UCSD-AML1 (cell line): ENCODE data around the gene ABHD14A.

ENCODE experiments used
- DNase-seq: peaks from one replicate; lab custom pipeline; 2025; ENCODE audit not compliant: unreplicated experiment; lab: John Stamatoyannopoulos, UW

ABHD14A gene

GRCh38 chr3:52015438-52016228, 40.8 kb downstream of the ABHD14A start:
- DNase-seq: no peak

GRCh38 chr3:52017586-52017985, 42.7 kb downstream of the ABHD14A start:
- no peak for DNase-seq

- DNase-seq: no peak
Measured at GRCh38 chr3:52018319-52019000, 43.6 kb downstream of the ABHD14A start.

- no peak for DNase-seq
Measured at GRCh38 chr3:52019352-52020080, 44.7 kb downstream of the ABHD14A start.

DNA sequence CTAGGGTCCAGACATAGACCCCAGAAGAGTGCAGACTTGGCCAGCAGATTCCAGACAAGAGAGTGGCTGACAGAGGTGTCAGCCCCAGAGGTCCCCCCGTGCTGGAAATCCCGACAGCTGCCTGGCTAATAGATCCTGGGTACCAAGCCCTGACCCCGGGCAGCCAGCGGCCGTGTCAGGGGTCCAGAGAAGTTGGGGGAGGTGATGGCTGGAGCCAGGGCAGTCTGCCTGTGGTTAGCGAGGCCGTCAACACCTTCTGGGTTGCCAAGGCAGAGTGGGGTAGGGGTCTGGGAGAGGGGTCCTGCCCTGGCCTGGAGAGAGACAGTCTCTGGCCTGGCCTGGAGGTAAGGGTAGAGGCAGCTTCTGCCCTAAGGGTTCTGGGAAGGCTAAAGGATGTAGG, 45.9 kb downstream of the ABHD14A start:
- DNase-seq: no peak

- no peak for DNase-seq
Measured at GRCh38 chr3:52021489-52022268, 46.8 kb downstream of the ABHD14A start.

DNA sequence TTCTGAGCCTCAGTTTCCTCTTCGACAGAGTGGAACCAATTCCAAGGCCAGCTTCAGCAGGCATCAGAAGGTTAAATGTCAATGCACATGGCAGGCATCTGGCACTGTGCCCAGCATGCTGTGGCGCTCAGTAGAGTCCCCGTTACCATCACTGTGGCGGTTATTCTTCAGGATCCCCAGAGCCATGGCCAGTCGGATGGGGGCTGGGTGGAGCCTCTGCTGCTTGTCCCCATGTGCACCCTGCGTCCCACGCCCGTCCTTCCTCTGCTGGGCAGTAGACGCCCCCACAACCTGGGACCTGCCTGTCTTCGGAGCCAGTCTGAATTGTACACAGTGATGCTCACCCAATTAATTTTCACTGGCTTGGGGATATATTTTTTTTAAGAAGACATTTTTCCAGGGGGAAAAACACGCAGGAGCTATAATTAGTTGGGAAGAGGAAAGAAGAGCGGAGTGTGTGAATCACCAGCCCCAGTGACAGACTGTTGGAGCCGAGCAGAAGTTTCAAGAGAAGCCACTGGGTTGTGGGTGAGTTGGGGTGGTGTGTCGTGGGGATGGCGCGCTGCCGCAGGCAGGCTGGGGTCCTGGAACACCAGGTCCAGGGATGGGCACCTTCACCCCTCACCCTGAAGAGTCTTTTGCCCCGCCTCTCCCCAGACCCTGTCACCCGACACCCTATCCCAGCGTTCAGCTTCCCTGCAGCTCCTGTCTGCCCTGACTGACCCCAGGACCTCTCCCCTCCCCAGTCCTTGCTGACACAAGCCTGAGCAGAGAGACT, 47.6 kb downstream of the ABHD14A start:
- no peak for DNase-seq

GRCh38 chr3:52023101-52023770, 48.4 kb downstream of the ABHD14A start:
- DNase-seq: no peak

DNA sequence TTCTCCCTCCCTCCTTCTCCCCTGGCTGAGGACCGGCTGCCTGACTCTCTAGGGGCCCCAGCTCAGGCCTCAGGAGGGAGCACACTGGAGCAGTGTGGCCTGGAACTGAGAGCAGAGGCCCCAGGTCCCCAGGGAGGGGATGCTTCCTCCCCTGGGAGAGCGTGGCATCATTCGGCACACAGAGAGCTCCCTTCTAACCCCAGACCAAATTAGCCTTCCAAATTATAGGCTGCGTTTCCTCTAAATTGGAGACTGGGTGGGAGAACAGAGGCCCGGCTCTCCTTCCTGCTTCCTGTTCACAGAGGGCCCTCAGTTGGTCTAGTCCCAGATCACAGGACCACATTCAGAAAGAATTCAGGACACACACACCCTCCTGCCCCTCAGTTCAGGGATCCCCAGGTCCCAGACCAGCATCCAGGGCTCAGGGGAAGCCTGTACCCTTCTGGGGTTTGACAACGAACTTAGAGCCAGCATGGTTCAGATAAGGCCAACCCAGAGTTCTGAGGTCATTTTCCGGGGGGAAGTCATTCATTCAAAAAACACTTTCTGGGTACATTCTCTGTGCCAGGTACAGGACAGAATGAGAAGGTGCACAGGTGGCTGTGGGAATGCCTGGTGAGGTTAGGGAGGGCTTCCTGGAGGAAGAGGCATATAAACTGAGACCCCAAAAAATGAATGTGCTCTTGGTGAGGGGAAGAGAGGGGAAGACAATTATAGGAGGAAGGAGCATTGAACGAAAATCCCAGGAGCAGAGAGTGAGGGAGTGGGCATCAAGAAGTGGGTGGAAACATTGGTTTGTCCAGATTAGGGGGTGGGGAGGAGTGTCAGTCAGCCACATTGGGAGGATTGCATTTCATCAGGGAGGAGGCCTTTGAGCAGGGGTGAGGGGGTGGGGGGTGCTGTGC, 49.2 kb downstream of the ABHD14A start:
- DNase-seq: no peak

DNA sequence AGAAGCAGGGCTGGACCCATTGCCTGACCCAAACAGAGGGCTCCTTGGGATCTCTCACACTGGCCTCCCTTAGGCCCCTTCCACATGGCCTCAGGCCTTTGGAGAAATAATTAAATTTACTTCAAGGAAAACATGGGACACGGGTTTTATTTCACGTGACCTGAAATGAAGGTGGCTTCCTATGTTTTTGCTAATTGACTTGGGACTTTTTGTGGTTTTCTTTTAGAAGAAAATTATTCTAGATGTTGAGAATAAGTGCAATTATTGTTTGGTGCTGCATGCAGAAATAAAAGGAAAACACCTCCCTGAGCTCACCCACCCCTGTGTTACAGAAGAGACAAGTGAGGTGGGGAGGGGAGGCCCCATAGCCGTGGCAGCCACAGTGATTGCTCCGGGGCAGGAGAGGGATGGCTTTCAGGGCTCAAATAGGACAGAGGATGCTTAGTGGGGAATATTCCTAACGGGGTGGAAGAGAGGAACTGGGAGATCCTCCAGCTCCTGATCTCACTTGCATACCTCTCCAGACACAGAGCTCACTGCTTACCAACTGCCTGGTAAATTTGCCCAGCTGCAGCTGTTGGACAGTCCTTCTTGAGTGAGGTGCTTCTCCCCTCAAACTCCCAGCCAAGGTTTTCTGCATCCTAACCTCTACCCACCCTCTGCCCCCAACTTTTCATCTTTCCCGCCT, 50.0 kb downstream of the ABHD14A start:
- DNase-seq: no peak

DNA sequence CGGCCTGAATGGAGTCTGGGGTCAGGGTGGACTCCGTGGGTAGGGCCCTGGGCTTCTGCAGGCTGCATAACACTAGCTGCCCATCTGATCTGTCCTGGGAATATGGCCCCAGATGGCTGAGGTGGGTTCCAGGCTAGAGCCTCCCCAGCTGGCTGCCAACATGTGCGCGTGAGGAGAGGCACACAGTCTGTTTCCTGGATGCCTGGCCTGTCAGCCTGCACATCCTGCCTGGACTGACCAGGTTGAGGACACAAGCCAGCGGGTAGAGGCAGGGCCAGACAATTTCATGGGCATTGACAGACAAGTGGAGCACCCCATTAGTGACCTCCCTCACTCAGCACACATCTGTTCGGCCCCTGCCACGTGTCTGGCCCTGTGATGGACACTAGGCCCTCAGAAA, 50.6 kb downstream of the ABHD14A start:
- DNase-seq: no peak

GRCh38 chr3:52026041-52026440, 51.2 kb downstream of the ABHD14A start:
- DNase-seq: no peak

- no peak for DNase-seq
Measured at GRCh38 chr3:52028572-52028971, 53.7 kb downstream of the ABHD14A start.

DNA sequence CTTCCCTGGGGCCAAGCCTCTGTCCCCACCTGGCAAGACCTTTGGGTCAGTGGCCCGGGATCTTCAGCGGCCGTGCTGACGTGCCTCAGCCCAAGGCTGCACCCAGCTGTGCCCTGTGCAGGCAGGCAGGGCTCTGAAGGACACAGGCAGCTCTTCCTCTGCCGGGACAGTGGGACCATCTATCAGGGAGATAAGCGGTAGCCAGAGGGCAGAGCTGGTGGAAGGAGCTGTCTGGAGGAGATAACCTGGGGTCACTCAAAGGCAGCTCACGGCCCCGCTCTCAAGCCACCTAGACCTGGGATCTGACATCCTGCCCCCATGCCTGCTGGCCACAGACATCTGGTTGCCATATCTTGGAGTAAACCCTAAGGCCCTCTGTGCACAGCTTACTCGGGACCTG, 54.2 kb downstream of the ABHD14A start:
- no peak for DNase-seq

- DNase-seq: no peak
Measured at GRCh38 chr3:52029535-52029934, 54.7 kb downstream of the ABHD14A start.
